ENCODE measurements around the gene EXD2. TPM values are rescaled to one million over a fixed set of nuclear protein-coding genes. Genes with fewer than 3 reads are reported as not detected.

EXD2 gene, protein sequence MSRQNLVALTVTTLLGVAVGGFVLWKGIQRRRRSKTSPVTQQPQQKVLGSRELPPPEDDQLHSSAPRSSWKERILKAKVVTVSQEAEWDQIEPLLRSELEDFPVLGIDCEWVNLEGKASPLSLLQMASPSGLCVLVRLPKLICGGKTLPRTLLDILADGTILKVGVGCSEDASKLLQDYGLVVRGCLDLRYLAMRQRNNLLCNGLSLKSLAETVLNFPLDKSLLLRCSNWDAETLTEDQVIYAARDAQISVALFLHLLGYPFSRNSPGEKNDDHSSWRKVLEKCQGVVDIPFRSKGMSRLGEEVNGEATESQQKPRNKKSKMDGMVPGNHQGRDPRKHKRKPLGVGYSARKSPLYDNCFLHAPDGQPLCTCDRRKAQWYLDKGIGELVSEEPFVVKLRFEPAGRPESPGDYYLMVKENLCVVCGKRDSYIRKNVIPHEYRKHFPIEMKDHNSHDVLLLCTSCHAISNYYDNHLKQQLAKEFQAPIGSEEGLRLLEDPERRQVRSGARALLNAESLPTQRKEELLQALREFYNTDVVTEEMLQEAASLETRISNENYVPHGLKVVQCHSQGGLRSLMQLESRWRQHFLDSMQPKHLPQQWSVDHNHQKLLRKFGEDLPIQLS
- total RNA-seq = 34.1 TPM

DNA sequence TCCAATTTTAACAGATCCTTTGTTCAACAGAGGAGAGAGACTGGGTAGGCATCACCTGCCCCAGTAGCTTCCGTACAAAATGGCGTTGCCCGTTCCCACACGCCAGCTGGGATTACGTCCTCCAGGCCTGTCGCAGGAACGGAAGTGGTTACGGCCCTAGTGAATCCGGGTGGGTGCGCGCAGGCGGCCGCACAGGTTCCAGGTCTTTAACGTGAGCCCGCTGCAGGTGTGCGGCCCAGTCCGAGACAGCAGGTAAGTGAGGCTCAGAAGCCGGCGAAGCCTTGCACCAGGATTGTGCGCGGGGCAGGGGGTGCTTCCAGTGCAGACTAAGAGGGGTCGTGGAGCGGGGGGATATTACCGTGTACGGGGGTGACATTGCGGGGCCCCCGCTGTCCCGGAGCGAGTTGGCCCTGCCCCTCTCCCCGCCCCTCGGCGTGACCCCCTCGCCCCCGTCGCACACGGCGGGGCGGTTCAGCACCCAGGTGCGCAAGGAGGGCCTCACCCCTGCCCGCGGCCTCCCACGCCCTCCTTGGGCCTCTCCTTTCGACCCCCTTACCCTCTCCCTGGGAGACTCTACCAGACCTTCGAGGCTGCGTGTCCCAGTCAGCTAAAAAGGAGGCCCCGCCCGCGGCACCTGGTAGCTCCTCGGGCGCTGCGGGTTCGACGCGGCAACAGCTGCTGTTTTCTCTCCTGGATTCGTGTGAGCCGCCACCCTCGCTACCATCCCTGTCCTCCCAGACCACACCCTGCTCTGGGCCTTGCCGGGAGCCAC is at the start of gene EXD2:
TSS of gene EXD2 (plus strand) at position 159 of the 772 bp plus-strand sequence. CDS start 17,973 bp downstream, outside the sequence.

DNA sequence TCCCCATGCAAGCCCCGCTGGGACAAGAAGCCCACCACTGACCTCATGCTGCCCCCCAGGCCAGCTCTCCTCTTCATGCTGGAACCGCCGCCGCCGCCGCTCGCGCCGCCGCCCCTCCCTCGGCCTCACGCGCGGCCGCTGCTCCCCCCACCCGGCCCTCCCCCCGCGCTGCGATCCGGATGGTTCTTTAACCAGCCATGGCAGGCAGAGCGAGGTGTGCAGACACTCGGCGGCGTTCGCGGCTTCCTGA is 38.5 kb upstream of the EXD2 start, which contains the start of gene DCAF5:
TSS of gene DCAF5 (minus strand) at position 218 of the 250 bp plus-strand sequence. CDS start at position 77, 141 bp downstream.

DNA sequence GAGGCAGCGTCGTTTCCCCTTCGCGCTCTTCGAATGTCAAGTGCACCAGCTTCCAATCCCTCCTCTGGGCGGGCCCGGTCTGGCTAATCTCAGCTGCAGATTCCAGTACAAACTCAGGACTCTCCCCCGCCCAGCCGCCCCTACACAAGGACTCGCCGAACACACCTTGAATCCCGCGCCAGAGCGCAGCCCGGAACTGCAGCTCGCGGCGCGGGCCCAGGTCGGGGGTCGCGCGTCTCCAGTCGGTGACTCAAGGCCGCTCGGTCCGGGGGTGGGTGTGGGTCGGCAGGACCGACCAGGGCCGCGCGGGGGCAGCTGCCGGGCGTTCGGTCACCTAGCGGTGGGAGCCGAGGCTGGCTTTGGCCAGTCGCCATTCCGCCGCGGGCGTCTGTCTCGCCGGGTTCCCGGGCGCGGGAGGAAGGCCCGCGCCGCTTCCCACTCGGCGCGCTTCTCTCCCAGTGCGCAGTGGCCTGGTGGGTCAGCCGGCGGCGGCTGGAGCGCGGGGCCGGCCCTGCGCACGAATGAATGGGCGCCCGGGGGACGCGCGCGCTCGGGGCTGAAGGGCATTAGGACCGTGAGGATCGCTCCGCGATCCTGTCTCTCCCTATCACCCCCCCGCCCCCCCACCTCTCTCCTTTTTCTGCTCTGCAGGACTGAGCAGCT is 68.4 kb downstream of the EXD2 start, which contains the start of gene GALNT16:
TSS of gene GALNT16 (plus strand) at position 632 of the 663 bp plus-strand sequence. CDS start 133 bp downstream, outside the sequence.

Other genes with a start within 250 kb of the EXD2 start
- 80.4 TPM for gene ACTN1, start 212.2 kb upstream of the EXD2 start, total RNA-seq
- 40.4 TPM for gene DCAF5, start 38.4 kb upstream of the EXD2 start, total RNA-seq
- 20.3 TPM for gene GALNT16, start 68.7 kb downstream of the EXD2 start, total RNA-seq
- 89.6 TPM for gene ERH, start 206.8 kb downstream of the EXD2 start, total RNA-seq
- gene SLC39A9, start 207.2 kb downstream of the EXD2 start, total RNA-seq = 89.0 TPM

Measured in camera-type eye (tissue), 1 donor.